GM12878 (cell line): ENCODE data around the gene GNB2.

Source experiments
- CHD1 ChIP-seq: IDR thresholded peaks from 2 replicates; pipeline ENCODE4 v1.6.1; 2012; ENCODE audit warnings: low read depth, low read length, improper control_type of control experiment
- NR2C2 ChIP-seq: IDR thresholded peaks from 2 replicates; pipeline ENCODE4 v1.6.1; 2011; ENCODE audit warnings: borderline replicate concordance, low read depth; ENCODE audit not compliant: control insufficient read depth, insufficient read length
- PRDM15 ChIP-seq: fragments of 450-650 bp; formaldehyde crosslinking; IDR thresholded peaks from 2 replicates; pipeline ENCODE4 v1.4.0; 2020; ENCODE audit warnings: mild to moderate bottlenecking, moderate library complexity

GRCh38 chr7:100728196-100728595 lies 54.7 kb downstream of the GNB2 start:
- no peak for TF ChIP-seq NR2C2
- TF ChIP-seq PRDM15: no peak
- TF ChIP-seq CHD1: no peak
